ENCODE measurements around the gene SIGMAR1.

The SIGMAR1 gene

DNA sequence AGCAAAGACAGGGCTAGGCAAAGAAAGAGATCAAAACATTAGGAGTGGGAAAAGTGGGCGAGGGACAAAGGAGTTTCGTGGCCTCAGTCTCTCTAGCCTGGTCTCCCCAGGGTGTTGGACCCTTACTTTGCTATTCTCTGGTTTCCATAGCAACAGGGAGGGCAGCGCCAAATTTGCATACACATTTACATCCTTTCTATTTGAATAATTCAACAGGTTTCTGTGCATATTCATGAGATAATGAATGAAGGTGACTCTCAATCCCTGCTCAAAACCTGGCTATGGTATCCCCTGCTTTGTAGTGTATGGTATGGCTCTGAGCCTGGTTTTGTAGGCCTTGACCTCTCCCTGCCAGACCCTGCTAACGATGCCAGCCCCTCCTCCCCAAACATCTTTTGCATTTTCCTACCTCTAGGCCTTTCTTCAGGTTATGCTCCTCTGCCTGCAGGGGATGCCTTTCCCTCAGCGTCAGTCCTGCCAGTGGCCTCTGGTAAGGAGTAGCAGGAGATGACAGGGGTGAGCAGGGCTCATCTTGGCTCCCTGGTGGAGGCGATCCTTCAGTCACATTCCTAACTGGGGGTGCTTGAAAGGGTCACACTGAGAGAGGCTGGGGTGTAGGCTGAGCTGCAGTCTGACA, 35.5 kb downstream of the SIGMAR1 start:
- H3K4me3 ChIP-seq (ENCODE audit: low read depth, low read length): no peak overlapping the region
- TF ChIP-seq, protein P1, sequence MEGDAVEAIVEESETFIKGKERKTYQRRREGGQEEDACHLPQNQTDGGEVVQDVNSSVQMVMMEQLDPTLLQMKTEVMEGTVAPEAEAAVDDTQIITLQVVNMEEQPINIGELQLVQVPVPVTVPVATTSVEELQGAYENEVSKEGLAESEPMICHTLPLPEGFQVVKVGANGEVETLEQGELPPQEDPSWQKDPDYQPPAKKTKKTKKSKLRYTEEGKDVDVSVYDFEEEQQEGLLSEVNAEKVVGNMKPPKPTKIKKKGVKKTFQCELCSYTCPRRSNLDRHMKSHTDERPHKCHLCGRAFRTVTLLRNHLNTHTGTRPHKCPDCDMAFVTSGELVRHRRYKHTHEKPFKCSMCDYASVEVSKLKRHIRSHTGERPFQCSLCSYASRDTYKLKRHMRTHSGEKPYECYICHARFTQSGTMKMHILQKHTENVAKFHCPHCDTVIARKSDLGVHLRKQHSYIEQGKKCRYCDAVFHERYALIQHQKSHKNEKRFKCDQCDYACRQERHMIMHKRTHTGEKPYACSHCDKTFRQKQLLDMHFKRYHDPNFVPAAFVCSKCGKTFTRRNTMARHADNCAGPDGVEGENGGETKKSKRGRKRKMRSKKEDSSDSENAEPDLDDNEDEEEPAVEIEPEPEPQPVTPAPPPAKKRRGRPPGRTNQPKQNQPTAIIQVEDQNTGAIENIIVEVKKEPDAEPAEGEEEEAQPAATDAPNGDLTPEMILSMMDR (IDR thresholded peaks at IDR 0.05; ENCODE audit: borderline replicate concordance, insufficient read depth, low read depth, low read length): no peak

DNA sequence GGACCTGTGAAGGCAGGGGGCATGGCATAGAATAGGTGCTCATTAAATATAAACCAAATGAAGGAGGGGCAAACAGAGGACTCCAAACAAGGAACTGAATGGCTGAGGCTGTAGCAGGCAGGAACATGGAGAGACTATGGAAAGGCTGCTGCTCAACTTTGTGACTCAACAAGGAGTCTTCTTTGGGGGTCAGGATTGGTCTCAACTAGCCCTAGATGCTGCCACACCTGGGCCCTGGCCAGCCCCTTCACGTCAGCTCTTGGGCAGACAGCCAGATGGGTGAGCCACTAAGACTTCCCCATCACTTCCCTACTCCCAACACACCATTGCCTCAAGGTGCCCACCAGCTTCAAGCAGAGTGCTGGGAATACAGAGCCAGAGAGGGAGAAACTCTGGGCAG, 36.7 kb downstream of the SIGMAR1 start:
- H3K4me3 ChIP-seq (ENCODE audit: low read depth, low read length): no peak overlapping the region
- TF ChIP-seq, protein P1 (IDR thresholded peaks at IDR 0.05; ENCODE audit: borderline replicate concordance, insufficient read depth, low read depth, low read length): no peak

DNA sequence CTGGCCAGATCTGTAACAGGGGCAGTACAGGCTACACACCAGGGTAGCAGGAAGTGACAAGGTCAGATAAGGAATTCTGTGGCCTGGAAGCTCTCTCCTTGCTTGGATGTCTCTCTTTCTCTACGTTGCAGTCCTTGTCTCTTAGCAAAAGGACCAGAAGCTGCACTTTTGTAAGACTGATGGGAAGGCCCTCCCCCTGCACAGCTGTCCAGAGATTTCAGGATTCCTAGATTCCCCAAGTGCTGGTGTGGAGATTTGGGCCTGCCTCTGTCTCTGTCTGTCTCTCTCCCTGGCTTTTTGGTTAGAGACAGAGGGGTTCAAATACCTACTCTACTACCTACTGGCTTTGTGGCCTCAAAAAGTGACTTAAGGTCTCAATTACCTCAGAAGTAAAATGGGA, 38.0 kb downstream of the SIGMAR1 start:
- H3K4me3 ChIP-seq (ENCODE audit: low read depth, low read length): no peak overlapping the region
- TF ChIP-seq, protein P1 (IDR thresholded peaks at IDR 0.05; ENCODE audit: borderline replicate concordance, insufficient read depth, low read depth, low read length): no peak

DNA sequence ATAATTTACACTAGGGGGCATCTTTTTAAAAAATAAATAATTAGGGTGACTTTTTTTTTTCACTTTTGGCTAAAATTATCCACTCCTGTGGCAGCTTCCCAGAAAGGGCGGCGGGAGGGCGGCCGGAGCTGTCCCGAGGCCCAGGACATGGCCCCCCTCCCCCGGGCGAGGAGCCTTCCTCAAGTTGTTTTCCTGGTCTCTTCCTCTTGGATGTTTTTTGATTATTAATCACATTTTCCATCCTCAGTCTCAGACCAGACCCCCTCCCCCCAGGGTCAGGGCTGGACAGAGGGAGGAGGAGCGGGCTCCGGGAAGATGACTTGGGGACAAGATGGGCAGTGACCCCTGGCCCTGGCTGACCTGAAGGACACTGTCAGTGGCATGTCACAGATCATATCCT, 43.4 kb downstream of the SIGMAR1 start:
- no peak overlapping the region for H3K4me3 ChIP-seq (ENCODE audit: low read depth, low read length)
- TF ChIP-seq, protein P1 (IDR thresholded peaks at IDR 0.05; ENCODE audit: borderline replicate concordance, insufficient read depth, low read depth, low read length): no peak

DNA sequence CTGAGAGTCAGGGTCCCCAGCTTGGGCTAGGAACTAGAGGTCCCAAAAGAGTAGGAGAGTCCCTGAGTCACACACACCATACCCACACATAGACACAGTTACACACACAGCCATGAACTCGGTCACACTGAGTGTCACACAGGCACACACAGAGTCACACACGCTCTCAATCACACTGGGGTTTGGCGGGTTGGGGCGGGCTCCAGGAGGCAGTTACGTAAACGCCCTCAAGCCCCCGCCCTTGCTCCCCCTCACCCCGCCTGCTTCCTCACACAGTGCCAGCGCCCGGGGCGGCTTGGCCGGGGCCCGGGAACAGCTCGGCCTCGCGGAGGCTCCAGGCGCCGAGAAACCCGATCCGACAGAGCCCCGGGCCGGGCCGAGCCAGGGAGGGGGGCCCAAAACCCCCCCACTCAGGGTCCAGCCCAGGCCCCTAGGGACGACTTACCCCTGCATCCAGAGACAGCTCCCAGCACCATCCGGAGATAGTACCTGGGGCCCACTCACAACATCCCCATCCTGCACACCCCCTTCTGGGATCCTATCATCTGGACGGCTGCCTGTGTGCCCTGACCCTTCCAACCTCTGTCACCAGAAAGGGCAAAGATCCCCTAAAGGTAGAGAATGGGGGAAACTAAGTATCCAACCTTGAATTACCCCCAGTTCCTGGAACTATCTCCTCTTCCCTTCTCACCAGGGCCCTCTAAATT, 44.5 kb downstream of the SIGMAR1 start:
- TF ChIP-seq, protein P1 (IDR thresholded peaks at IDR 0.05; ENCODE audit: borderline replicate concordance, insufficient read depth, low read depth, low read length): no peak
- no peak overlapping the region for H3K4me3 ChIP-seq (ENCODE audit: low read depth, low read length)

DNA sequence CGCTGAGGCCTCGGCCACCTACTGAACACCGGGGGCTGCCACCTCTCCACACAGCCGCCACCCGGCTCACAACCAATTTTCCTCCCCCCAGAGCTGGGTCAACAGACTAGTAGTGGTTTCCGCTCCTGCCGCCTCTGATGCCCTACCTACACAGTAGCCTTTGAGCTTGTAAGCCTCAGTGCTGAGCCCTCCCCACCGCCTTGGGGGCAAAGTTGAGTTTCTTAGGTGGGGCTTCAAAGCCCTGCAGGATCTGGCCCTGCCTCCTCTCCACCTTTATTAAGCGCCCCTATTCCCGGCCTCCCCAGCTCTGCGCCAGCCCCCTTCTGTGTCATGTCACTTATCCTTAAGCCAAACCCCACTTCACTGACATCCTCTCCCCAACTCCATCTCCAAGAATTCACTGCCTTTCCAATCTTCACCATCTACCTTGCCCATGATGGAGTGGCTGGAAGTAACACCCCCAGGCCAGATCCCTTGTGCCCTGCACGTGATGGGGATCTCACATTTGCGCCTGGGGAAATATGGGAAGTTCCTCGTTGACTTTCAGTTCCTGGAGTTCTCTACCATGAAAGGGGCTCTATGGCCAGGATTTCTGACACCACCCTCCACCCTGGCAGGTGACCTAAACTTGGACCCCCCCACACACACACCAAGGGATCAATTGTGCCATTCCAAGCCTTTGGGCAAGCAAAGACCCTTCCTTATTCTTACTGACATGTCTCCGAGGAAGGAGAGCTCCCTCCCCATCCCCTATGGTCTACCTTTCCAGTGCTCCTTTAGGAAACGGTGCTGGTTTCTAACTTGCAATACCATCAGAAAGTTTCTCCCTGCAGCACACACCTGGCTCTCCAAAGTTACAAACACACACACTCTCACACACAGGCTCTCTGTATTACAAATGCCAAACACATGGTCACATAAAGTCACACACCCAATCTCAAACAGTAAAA, 45.4 kb downstream of the SIGMAR1 start:
- H3K4me3 ChIP-seq (ENCODE audit: low read depth, low read length): no peak overlapping the region
- TF ChIP-seq, protein P1 (IDR thresholded peaks at IDR 0.05; ENCODE audit: borderline replicate concordance, insufficient read depth, low read depth, low read length): no peak

Measured in GM12875 (cell line).